Adrenal gland (tissue), 5 donors: ENCODE results near the gene TAF15.

Experiments
- CTCF ChIP-seq, 6 experiments: fragments of 450-650 bp in 4 of 6; fragments of 200-600 bp in 2 of 6; sonication (generic) in 1 of 6; IDR thresholded peaks; 1 replicate in 5 of 6; 2 replicates in 1 of 6; pipeline versions ENCODE4 v1.5.1 to v1.8.0; 2016 to 2021; ENCODE audit warnings: antibody characterized with exemption in 6 of 6, mild to moderate bottlenecking in 2 of 6, moderate library complexity in 1 of 6
- POLR2A ChIP-seq, 2 donors: fragments of 450-650 bp; IDR thresholded peaks; one replicate each; pipeline ENCODE4 v1.6.1; 2017; ENCODE audit warnings: antibody characterized with exemption in 2 of 2, mild to moderate bottlenecking in 2 of 2, moderate library complexity in 1 of 2
- donor health status: DM: no; HTN: no; CAD: no.

GRCh38 chr17:35841101-35841500 lies 31.8 kb downstream of the TAF15 start:
- no peak for TF ChIP-seq POLR2A (IDR thresholded peaks at IDR 0.05)
- TF ChIP-seq CTCF (IDR thresholded peaks at IDR 0.05), result no peak
